GM21515 (cell line): ENCODE measurements around the gene GALNT7.
A peak's percentile ranks its signal among the peaks of the same experiment; 100 is the strongest.

Source experiments
- ATAC-seq: cut with Tn5 transposase; IDR thresholded peaks from one replicate; pipeline ENCODE4 v1.9.1; 2021; ENCODE audit not compliant: unreplicated experiment

Gene GALNT7

DNA sequence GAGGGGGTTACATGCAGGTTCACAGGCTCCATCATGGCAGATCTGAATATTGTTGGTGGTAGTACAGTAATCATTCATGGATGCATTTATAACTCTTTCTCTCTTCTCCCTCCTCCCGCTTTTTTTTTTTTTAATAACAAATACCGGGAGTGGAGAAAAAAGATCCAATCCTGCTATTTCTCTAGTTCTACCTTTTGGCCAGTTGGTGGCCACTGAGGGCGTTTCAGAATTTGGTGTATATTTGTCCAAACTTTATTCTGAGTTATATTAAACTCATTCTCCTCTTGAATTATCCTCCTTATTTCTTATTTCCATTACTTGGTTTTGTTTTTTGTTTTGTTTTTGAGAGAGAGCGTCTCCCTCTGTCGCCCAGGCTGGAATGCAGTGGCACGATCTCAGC lies 90.7 kb downstream of the GALNT7 start:
- no peak for ATAC-seq

GRCh38 chr4:173261052-173261451 lies 92.4 kb downstream of the GALNT7 start:
- ATAC-seq = no peak

DNA sequence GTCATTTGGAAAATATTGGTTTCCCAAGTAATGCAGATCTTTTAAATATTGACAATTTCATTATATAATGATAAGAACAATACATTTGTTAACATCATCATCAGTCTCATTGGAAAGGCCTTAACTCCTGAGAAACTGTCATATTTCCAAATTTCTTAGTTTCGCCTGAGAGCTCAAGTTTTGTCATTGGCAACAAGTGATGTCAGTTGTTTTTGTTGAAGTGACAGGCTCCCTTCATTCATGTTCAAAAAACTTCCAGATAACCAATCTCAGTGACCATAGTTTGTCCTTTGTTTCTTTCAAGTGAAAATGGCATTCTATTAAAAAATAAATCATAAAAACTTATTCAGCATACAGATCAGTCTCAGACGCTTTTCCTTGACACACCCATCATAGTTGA lies 93.8 kb downstream of the GALNT7 start:
- no peak for ATAC-seq

GRCh38 chr4:173264245-173264644 lies 95.6 kb downstream of the GALNT7 start:
- no peak for ATAC-seq

DNA sequence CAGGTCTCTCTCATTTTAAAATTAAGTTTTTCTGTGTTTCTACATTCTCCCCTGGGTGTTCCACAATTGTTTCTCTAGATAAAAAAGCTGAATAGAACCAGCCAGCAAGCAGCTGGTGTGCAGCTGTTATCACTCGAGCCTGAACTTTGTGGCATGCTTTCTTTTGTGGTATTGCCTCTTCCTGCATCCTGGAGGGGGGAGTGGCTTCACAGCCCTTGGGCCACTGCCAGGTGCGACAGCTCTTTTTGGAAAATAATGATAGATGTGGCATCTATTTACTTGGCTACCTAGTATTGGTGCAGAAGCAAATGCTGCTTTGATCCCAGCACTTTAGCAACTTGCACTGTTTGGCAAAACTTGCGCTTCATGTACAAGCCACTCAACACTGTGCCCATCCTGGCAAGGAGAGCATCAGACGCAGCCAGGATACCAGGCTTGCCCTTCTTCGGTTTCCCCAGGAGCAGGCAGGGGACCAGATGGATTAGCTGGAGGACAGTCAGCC lies 96.1 kb downstream of the GALNT7 start:
- ATAC-seq = peak; percentile 86

DNA sequence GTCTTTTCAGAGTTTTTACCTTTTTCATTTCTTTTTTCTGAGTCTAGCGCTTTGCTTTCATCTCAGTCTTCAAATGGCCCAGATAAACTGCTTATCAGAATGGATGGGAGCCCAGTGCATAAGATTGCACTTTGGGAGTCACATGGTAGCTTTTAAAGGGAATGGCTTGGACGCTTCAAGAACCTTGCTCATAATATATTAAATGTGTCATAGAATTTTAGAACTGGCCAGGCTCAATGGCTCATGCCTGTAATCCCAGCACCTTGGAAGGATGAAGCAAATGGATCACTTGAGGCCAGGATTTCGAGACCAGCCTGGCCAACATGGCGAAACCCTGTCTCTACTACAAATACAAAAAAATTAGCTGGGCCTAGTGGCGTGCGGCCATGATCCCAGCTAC lies 97.1 kb downstream of the GALNT7 start:
- no peak for ATAC-seq

DNA sequence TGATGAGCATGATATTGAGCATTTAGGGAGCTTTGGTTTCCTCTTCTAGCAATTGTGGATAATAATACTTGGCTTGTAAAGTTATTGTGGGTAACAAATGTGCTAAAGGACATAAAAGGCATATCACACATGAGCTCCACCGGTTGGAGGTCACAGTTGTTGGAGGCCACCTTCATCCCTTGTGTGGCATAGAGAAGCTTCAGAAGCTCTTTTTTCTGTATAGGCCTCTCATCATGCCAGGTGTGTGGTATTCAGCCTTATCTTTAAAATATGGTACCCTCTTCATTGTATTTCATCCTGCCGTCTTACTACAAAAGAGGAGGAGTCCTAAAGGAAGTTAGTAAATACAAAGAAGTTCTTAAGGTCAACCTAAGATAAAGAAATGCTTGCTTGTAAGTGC lies 99.1 kb downstream of the GALNT7 start:
- ATAC-seq = no peak

- no peak for ATAC-seq
These were observed 100.7 kb downstream of the GALNT7 start for GRCh38 chr4:173269280-173269679.

DNA sequence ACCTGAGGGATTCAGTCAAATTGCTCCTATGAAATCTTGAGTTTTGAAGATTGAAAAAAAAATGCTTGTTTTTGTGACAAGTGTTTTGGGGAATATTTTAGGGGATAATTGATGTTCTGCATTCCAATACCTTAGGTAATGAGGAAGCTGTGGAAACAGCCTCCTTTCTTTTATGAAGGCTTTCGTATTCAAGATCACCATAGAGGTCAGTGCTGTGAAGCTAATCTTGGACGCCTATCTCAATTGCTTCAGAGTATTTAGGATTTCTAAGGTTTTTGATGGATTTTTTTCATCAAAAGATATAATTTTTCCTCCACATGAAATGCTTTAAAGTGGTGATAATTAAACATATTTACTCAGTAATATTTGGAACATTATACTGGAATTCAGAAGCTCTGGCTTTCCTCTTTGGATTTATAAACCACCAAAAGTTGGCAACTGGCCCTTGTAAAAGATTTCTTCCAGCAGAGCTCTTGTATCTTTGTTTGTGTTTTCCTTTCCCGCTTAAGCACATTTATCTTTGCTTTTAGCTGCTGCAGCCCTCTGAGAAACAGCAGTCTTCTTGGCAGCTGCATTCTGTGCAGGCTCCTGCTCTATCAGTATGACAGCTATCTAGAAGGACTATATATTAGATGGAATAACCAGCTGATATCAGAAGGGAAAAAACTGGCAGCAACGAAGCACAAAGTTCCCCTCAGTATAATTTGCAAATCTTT lies 101.9 kb downstream of the GALNT7 start:
- ATAC-seq = no peak

- ATAC-seq = no peak
These were observed 103.7 kb downstream of the GALNT7 start for GRCh38 chr4:173272314-173272713.

- ATAC-seq = no peak
These were observed 104.4 kb downstream of the GALNT7 start for GRCh38 chr4:173272996-173273395.

DNA sequence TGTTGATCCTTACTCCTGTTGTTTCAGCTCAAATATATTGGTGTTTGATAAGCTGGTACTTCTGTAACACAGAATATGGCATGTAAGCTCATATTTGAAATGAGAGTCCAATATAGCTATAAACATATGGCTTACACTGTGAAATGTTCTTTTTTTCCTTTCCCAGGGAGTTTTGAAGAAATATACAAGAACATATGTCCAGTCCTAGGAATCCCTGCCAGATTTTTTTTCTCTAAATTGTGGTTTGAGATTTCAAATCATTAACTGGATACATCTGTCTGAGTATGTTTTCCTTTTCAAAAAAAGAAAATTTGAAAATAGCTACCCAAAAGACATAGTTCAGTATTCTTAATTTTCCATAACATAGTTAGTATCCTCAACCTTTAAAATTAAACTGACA lies 105.3 kb downstream of the GALNT7 start:
- ATAC-seq = no peak

GRCh38 chr4:173274744-173275143 lies 106.1 kb downstream of the GALNT7 start:
- ATAC-seq = no peak

DNA sequence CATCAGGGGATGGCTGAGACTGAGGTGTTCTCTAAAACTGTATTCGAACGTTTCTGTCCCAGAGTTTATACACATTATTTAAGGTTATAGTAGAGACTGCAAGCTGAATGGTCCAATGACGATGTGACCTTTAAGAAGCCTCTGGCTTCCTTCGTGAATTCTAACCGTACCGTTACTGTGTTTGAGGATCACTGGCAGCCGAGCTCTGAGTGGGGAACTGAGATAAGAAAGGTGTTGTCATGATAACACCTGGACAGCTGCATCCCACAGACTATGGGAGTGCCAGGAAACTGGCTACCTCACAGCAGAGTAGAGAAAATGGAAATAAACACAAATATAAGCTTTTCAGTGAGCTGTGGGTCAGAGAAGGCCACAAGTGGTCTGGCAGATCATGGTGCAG lies 106.5 kb downstream of the GALNT7 start:
- no peak for ATAC-seq

- ATAC-seq = no peak
These were observed 108.7 kb downstream of the GALNT7 start for GRCh38 chr4:173277340-173277739.

DNA sequence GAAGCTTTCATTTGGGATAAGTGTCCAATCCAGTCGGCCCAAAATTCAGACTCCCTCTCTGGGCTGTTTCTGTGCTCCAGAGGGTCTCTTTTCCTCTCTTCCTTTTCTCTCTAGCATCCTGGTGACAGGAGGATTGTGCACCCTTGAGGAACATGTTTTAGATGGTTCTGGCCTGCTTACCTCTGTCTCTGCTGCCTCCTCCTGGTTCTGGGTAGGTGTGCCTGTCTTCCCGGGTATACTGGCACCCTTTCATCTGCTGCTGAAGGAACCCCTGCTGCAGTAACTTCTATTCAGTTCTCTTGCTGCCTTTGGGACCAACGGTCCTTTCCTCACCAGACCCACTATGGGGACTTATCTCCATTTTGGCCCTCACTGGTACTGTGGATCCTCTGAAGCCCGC lies 112.4 kb downstream of the GALNT7 start:
- no peak for ATAC-seq

- ATAC-seq = no peak
These were observed 113.0 kb downstream of the GALNT7 start for GRCh38 chr4:173281406-173282255.

- no peak for ATAC-seq
These were observed 113.6 kb downstream of the GALNT7 start for GRCh38 chr4:173282256-173282562.

GRCh38 chr4:173282626-173283025 lies 114.0 kb downstream of the GALNT7 start:
- no peak for ATAC-seq

- ATAC-seq = no peak
These were observed 115.9 kb downstream of the GALNT7 start for GRCh38 chr4:173284463-173284862.

DNA sequence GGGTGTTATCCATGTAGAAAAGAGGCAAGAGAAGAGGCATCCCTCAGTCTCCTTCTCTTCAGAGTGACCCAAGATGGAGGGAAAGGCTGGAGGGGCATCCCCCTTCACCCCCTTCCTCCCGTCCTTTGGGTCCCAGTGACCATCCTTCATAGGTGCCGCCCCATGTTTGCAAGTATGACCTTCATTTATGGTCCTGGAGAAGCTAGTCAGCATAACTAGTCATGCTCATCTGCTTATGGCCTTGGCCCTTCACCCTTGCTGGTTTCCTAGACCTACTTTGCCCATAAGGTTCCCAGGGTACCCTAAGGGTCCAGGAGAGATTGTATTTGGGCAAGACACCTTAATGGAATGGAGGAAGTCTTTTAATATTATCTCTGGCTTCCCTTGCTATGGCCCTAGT lies 118.9 kb downstream of the GALNT7 start:
- no peak for ATAC-seq

GRCh38 chr4:173288296-173288695 lies 119.7 kb downstream of the GALNT7 start:
- ATAC-seq = peak; percentile 79
